Adrenal gland (tissue), 12 donors: ENCODE results near the gene RPL10. TPM values are rescaled to one million over a fixed set of nuclear protein-coding genes. Genes with fewer than 3 reads are reported as not detected.
A peak's percentile ranks its signal among the peaks of the same experiment; 100 is the strongest.

Experiments used
- DNase-seq, 7 donors: peaks; one replicate each; pipeline ENCODE4 v3.0.0-alpha.2; 2019 to 2020
- H3K27ac ChIP-seq, 5 donors: fragments of 200-600 bp; sonication (generic) in 4 of 5; 1 replicate in 3 of 5; 2 replicates in 2 of 5; pipeline versions ENCODE4 v1.5.1 to v1.8.0; 2016 to 2020; ENCODE audit warnings: mild to moderate bottlenecking in 1 of 5
- H3K27me3 ChIP-seq: fragments of 200-600 bp; 2 replicates; pipeline ENCODE4 v1.8.0; 2021
- H3K36me3 ChIP-seq, 2 donors: fragments of 200-600 bp; replicated peaks in 1 of 2; 1 replicate in 1 of 2; 2 replicates in 1 of 2; pipeline versions ENCODE4 v1.5.1 to v1.8.0; 2018 to 2022
- H3K4me1 ChIP-seq, 2 donors: fragments of 200-600 bp; replicated peaks in 1 of 2; 1 replicate in 1 of 2; 2 replicates in 1 of 2; pipeline versions ENCODE4 v1.5.1 to v1.8.0; 2018 to 2021
- H3K4me3 ChIP-seq, 4 donors: fragments of 200-600 bp; sonication (generic) in 3 of 4; one replicate each; pipeline ENCODE4 v1.5.1; 2016 to 2018
- H3K9me3 ChIP-seq, 3 donors: fragments of 200-600 bp; sonication (generic) in 1 of 3; replicated peaks in 1 of 3; 1 replicate in 2 of 3; 2 replicates in 1 of 3; pipeline versions ENCODE4 v1.5.1 to v1.8.0; 2016 to 2021
- CTCF ChIP-seq, 6 experiments: fragments of 450-650 bp in 4 of 6; fragments of 200-600 bp in 2 of 6; sonication (generic) in 1 of 6; IDR thresholded peaks; 1 replicate in 5 of 6; 2 replicates in 1 of 6; pipeline versions ENCODE4 v1.5.1 to v1.8.0; 2016 to 2021; ENCODE audit warnings: antibody characterized with exemption in 6 of 6, mild to moderate bottlenecking in 2 of 6, moderate library complexity in 1 of 6
- POLR2A ChIP-seq, 2 donors: fragments of 450-650 bp; IDR thresholded peaks; one replicate each; pipeline ENCODE4 v1.6.1; 2017; ENCODE audit warnings: antibody characterized with exemption in 2 of 2, mild to moderate bottlenecking in 2 of 2, moderate library complexity in 1 of 2
- WGBS, 4 donors: extraction: QIAGEN DNeasy Blood & Tissue Kit in 2 of 4; methylation state at CpG; one replicate each; pipeline versions ENCODE4 v1.1.5 to v1.1.7; 2013 to 2017; 5-methylcytosine and 5-hydroxymethylcytosine counted together
- intact Hi-C, 2 donors: fragments of 100-400 bp; cut with DNase I; formaldehyde crosslinking; loops; one replicate each; pipeline versions ENCODE4 v1.14.1 to v1.15.0; 2022 to 2023
- polyA plus RNA-seq, 3 donors: library from polyadenylated mRNA; stranded (reverse); fragments of 200-250 nt in 2 of 3; fragments of 350-450 nt in 1 of 3; fragmentation: Illumina TruSeq in 1 of 3; extraction: RNeasy Lipid Tissue Mini Kit (QIAGEN cat#74804) in 1 of 3; gene quantifications; one replicate each; pipeline ENCODE4 v1.2.3, GENCODE V29; 2013 to 2014
- total RNA-seq, 9 donors: library from RNA; depleted of rRNA in 4 of 9; stranded (reverse); fragments of >200 nt in 4 of 9; fragments of 120-200 nt in 1 of 9; fragmentation: NEBNext Ultra II Directional in 1 of 9; extraction: Animal tissue kit (Norgen Biotek cat#: 25700) in 1 of 9; gene quantifications; one replicate each; pipeline versions ENCODE4 v1.1.0 to v1.2.4, GENCODE V29; 2013 to 2023
- donor health status: healthy with polysubstance abuse.
- donor health status: Bipolar disorder and iron deficiency.
- donor health status: DM: yes; HTN: yes; CAD: no.
- donor health status: DM: no; HTN: no; CAD: no.
- donor health status: DM: no; HTN: no; CAD: no.
- donor health status: DM: yes; HTN: yes; CAD: no.

The RPL10 gene
- total and polyA plus RNA-seq, 12 donors, result 626 to 5,287 (median 2,443) TPM

GRCh38 chrX:154436983-154437752 is 39.0 kb downstream of the RPL10 start, which contains the start of gene GDI1:
GDI1 (plus strand) TSS chrX:154437154; CDS start chrX:154437255, 101 bp downstream.
- WGBS, 4 donors, result 1 to 44% (median 33%) methylated on average over 28 to 85 of the region's 93 CpGs; no CpG with 5 or more reads in 1 of the 4 donors
- Histone ChIP-seq H3K27ac (peak within 1 kb of the TSS in 3 of 5 donors; percentile 70 to 95 (median 86)), H3K27me3 (no peaks in the 10 kb centered on the region), H3K9me3 (no peaks in the 10 kb centered on the region), H3K36me3 (peaks cover 0 to 68% of the 10 kb centered on the region in 2 donors), H3K4me3 (peak within 1 kb of the TSS in 3 of 4 donors; percentile 11 to 71 (median 32)), H3K4me1 (peaks cover 0 to 7% of the 10 kb centered on the region in 2 donors)
- DNase-seq, result peak in 3 of 7 donors; percentile 43 to 53 (median 48)
- TF ChIP-seq CTCF (IDR thresholded peaks at IDR 0.05) (no peak), POLR2A (IDR thresholded peaks at IDR 0.05) (peak; percentile 21 to 41)
- intact Hi-C loops, result no loop called here

- WGBS, 4 donors, result 20 to 72% (median 52%) methylated on average over 1 to 28 of the region's 28 CpGs
- TF ChIP-seq CTCF (IDR thresholded peaks at IDR 0.05) (no peak), POLR2A (IDR thresholded peaks at IDR 0.05) (no peak)
- Histone ChIP-seq H3K9me3 (no peaks in the 10 kb centered on the region), H3K27ac (peak overlapping the region in 2 of 5 donors; percentile 86 to 95), H3K27me3 (no peaks in the 10 kb centered on the region), H3K36me3 (peaks cover 0 to 62% of the 10 kb centered on the region in 2 donors), H3K4me1 (peaks cover 0 to 7% of the 10 kb centered on the region in 2 donors), H3K4me3 (peak overlapping the region in 1 of 4 donors; percentile 71)
- no peak for DNase-seq
- intact Hi-C loops, result no loop called here
Measured at GRCh38 chrX:154437971-154438893, 40.1 kb downstream of the RPL10 start.

DNA sequence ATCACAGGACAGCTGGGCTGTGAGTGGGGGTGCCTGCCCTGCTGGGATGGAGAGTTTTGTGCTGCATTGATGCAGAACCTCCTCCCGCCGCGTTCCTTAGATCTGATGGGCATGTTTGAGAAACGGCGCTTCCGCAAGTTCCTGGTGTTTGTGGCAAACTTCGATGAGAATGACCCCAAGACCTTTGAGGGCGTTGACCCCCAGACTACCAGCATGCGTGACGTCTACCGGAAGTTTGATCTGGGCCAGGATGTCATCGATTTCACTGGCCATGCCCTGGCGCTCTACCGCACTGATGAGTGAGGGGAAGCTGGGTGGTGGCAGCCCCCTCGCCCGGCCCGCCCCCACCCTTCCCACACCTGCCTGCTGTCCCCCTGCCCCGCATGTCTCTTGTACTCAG is 41.7 kb downstream of the RPL10 start:
- Histone ChIP-seq H3K36me3 (peaks cover 0 to 49% of the 10 kb centered on the region in 2 donors), H3K4me1 (peaks cover 0 to 11% of the 10 kb centered on the region in 2 donors), H3K9me3 (no peaks in the 10 kb centered on the region), H3K4me3 (no peak overlapping the region), H3K27ac (no peak overlapping the region), H3K27me3 (no peaks in the 10 kb centered on the region)
- no peak for TF ChIP-seq CTCF (IDR thresholded peaks at IDR 0.05)
- WGBS, 4 donors, result 82 to 88% (median 85%) methylated on average over 15 to 18 of the region's 18 CpGs; no CpG with 5 or more reads in 1 of the 4 donors
- no peak for DNase-seq
- intact Hi-C loops, result no loop called here
